Measurements from ENCODE around the gene PPP2R2C. TPM values are rescaled to one million over a fixed set of nuclear protein-coding genes. Genes with fewer than 3 reads are reported as not detected.

PPP2R2C gene
- polyA plus RNA-seq, 1 donor from 2014 or later: 34.4 TPM

GRCh38 chr4:6301051-6301731 lies 171.2 kb downstream of the PPP2R2C start:
- TF ChIP-seq EP300 (conservative IDR thresholded peaks at IDR 0.05; ENCODE audit: poor library complexity, severe bottlenecking): no peak
- TF ChIP-seq MXI1 (conservative IDR thresholded peaks at IDR 0.05; ENCODE audit: poor library complexity, severe bottlenecking): no peak
- TF ChIP-seq SMC3 (conservative IDR thresholded peaks at IDR 0.05; ENCODE audit: poor library complexity): no peak
- no peak for TF ChIP-seq REST (IDR thresholded peaks at IDR 0.05; ENCODE audit: borderline replicate concordance)
- TF ChIP-seq RAD21 (conservative IDR thresholded peaks at IDR 0.05): no peak
- TF ChIP-seq CTCF (IDR thresholded peaks at IDR 0.05; ENCODE audit: poor library complexity, severe bottlenecking): no peak
- no peak for TF ChIP-seq TAF1 (IDR thresholded peaks at IDR 0.05; ENCODE audit: low read depth)
- TF ChIP-seq POLR2AphosphoS5 (IDR thresholded peaks at IDR 0.05): no peak

GRCh38 chr4:6300359-6300758 lies 172.1 kb downstream of the PPP2R2C start:
- no peaks in the 10 kb centered on the region for H3K9me2 ChIP-seq (ENCODE audit: insufficient read depth, low read length)
- no peaks in the 10 kb centered on the region for H3K9me3 ChIP-seq (ENCODE audit: low read length)
- no peaks in the 10 kb centered on the region for H3K79me2 ChIP-seq (replicated peaks; ENCODE audit: insufficient read depth, low read length)
- H3F3A ChIP-seq (ENCODE audit: insufficient read depth, low read length, poor library complexity, severe bottlenecking): no peaks in the 10 kb centered on the region
- H3K4me3 ChIP-seq (ENCODE audit: low read length): no peak overlapping the region
- H3K36me3 ChIP-seq (ENCODE audit: insufficient read depth, low read length): no peaks in the 10 kb centered on the region
- H2AFZ ChIP-seq (ENCODE audit: low read depth, low read length): no peak overlapping the region
- no peak overlapping the region for H3K4me2 ChIP-seq (ENCODE audit: low read length)
- H4K20me1 ChIP-seq (ENCODE audit: insufficient read depth): no peaks in the 10 kb centered on the region
- TF ChIP-seq CTCF (IDR thresholded peaks at IDR 0.05; ENCODE audit: poor library complexity, severe bottlenecking) (no peak), MXI1 (conservative IDR thresholded peaks at IDR 0.05; ENCODE audit: poor library complexity, severe bottlenecking) (no peak), EP300 (conservative IDR thresholded peaks at IDR 0.05; ENCODE audit: poor library complexity, severe bottlenecking) (no peak), TAF1 (IDR thresholded peaks at IDR 0.05; ENCODE audit: low read depth) (no peak), REST (IDR thresholded peaks at IDR 0.05; ENCODE audit: borderline replicate concordance) (no peak), SMC3 (conservative IDR thresholded peaks at IDR 0.05; ENCODE audit: poor library complexity) (no peak), EZH2 (IDR thresholded peaks at IDR 0.05; ENCODE audit: borderline replicate concordance, insufficient read depth, low read length, poor library complexity, severe bottlenecking) (no peak), POLR2AphosphoS5 (IDR thresholded peaks at IDR 0.05) (no peak), RAD21 (conservative IDR thresholded peaks at IDR 0.05) (no peak)
- no peaks in the 10 kb centered on the region for H3K27me3 ChIP-seq (ENCODE audit: insufficient read depth, low read depth, low read length)
- no peak overlapping the region for H3K27ac ChIP-seq (ENCODE audit: low read length)
- no peak overlapping the region for H3K9ac ChIP-seq (ENCODE audit: low read length)

More at GRCh38 chr4:6301051-6301731, 171.2 kb downstream of the PPP2R2C start:
- no peak overlapping the region for H3K27ac ChIP-seq (ENCODE audit: low read length)
- H3K27me3 ChIP-seq (ENCODE audit: insufficient read depth, low read depth, low read length): no peaks in the 10 kb centered on the region
- H3K79me2 ChIP-seq (replicated peaks; ENCODE audit: insufficient read depth, low read length): no peaks in the 10 kb centered on the region
- no peaks in the 10 kb centered on the region for H3K9me2 ChIP-seq (ENCODE audit: insufficient read depth, low read length)
- no peaks in the 10 kb centered on the region for H4K20me1 ChIP-seq (ENCODE audit: insufficient read depth)
- H3F3A ChIP-seq (ENCODE audit: insufficient read depth, low read length, poor library complexity, severe bottlenecking): no peaks in the 10 kb centered on the region
- H3K9ac ChIP-seq (ENCODE audit: low read length): no peak overlapping the region
- H3K36me3 ChIP-seq (ENCODE audit: insufficient read depth, low read length): no peaks in the 10 kb centered on the region
- H2AFZ ChIP-seq (ENCODE audit: low read depth, low read length): no peak overlapping the region
- no peak overlapping the region for H3K4me2 ChIP-seq (ENCODE audit: low read length)
- no peak overlapping the region for H3K4me3 ChIP-seq (ENCODE audit: low read length)
- no peaks in the 10 kb centered on the region for H3K9me3 ChIP-seq (ENCODE audit: low read length)
